HAP-1 (cell line): Measurements from ENCODE around the gene EIF4E3.
A peak's percentile ranks its signal among the peaks of the same experiment; 100 is the strongest.

ENCODE experiments used
- DNase-seq, 2 experiments: peaks; one replicate each; pipeline ENCODE4 v3.0.0-alpha.2; 2016 to 2020; ENCODE audit warnings: low spot score in 2 of 2
- H3K27me3 ChIP-seq: fragments of 250-450 bp; sonication (Bioruptor Pico); 2 replicates; pipeline ENCODE4 v1.5.1; 2020; ENCODE audit warnings: low read depth, mild to moderate bottlenecking, moderate library complexity
- H3K36me3 ChIP-seq: fragments of 250-450 bp; sonication (Bioruptor Pico); replicated peaks from 2 replicates; pipeline ENCODE4 v1.5.1; 2020; ENCODE audit warnings: mild to moderate bottlenecking
- H3K4me1 ChIP-seq: fragments of 250-450 bp; sonication (Bioruptor Pico); 2 replicates; pipeline ENCODE4 v1.5.1; 2020; ENCODE audit warnings: mild to moderate bottlenecking
- H3K4me3 ChIP-seq: fragments of 250-450 bp; sonication (Bioruptor Pico); 2 replicates; pipeline ENCODE4 v1.5.1; 2020; ENCODE audit warnings: mild to moderate bottlenecking, moderate library complexity
- H3K9me3 ChIP-seq: fragments of 250-450 bp; sonication (Bioruptor Pico); 2 replicates; pipeline ENCODE4 v1.5.1; 2020; ENCODE audit warnings: mild to moderate bottlenecking, moderate library complexity
- in situ Hi-C: fragments of 300-500 bp; cut with MboI; formaldehyde crosslinking; loops from 3 replicates; pipeline ENCODE4 v1.14.3; 2020; ENCODE audit warnings: low sequenced_read_pairs, inconsistent platforms, mixed read lengths

The EIF4E3 gene

GRCh38 chr3:71734881-71735280 is 9.7 kb upstream of the EIF4E3 start:
- no peak for DNase-seq
- Histone ChIP-seq H3K27me3 (peaks cover 9% of the 10 kb centered on the region), H3K9me3 (no peaks in the 10 kb centered on the region), H3K4me3 (no peak overlapping the region), H3K36me3 (no peaks in the 10 kb centered on the region), H3K4me1 (peaks cover 5% of the 10 kb centered on the region)
- in situ Hi-C loops = loop anchor here (10.0 kb wide), 1 partner anchor 120 kb away; no protein-coding TSS in a partner anchor

GRCh38 chr3:71733319-71733718 is 8.1 kb upstream of the EIF4E3 start:
- peaks cover 9% of the 10 kb centered on the region for H3K27me3 ChIP-seq
- H3K4me3 ChIP-seq = no peak overlapping the region
- in situ Hi-C loops = loop anchor here (10.0 kb wide), 1 partner anchor 121 kb away; no protein-coding TSS in a partner anchor
- no peaks in the 10 kb centered on the region for H3K9me3 ChIP-seq
- no peak for DNase-seq
- no peaks in the 10 kb centered on the region for H3K36me3 ChIP-seq
- peaks cover 11% of the 10 kb centered on the region for H3K4me1 ChIP-seq

GRCh38 chr3:71732637-71733036 is 7.4 kb upstream of the EIF4E3 start:
- H3K9me3 ChIP-seq = no peaks in the 10 kb centered on the region

GRCh38 chr3:71728632-71729342 is 3.6 kb upstream of the EIF4E3 start:
- no peak overlapping the region for H3K4me3 ChIP-seq
- H3K36me3 ChIP-seq = no peaks in the 10 kb centered on the region
- H3K4me1 ChIP-seq = peaks cover 21% of the 10 kb centered on the region
- no peaks in the 10 kb centered on the region for H3K27me3 ChIP-seq
- H3K9me3 ChIP-seq = no peaks in the 10 kb centered on the region
- in situ Hi-C loops = no loop called here
- DNase-seq = peak; percentile 42 to 69

More at GRCh38 chr3:71732637-71733036, 7.4 kb upstream of the EIF4E3 start:
- in situ Hi-C loops = loop anchor here (10.0 kb wide), 1 partner anchor 122 kb away; no protein-coding TSS in a partner anchor
- peaks cover 9% of the 10 kb centered on the region for H3K27me3 ChIP-seq
- H3K36me3 ChIP-seq = no peaks in the 10 kb centered on the region
- DNase-seq = no peak
- H3K4me1 ChIP-seq = peaks cover 11% of the 10 kb centered on the region
- H3K4me3 ChIP-seq = no peak overlapping the region

- in situ Hi-C loops = no loop called here
- H3K9me3 ChIP-seq = no peaks in the 10 kb centered on the region
- H3K36me3 ChIP-seq = no peaks in the 10 kb centered on the region
- no peak overlapping the region; the same call in 1 of the 2 replicates for H3K4me3 ChIP-seq
- DNase-seq = no peak
- H3K4me1 ChIP-seq = peaks cover 22% of the 10 kb centered on the region
- no peaks in the 10 kb centered on the region for H3K27me3 ChIP-seq
Observed at GRCh38 chr3:71726146-71726545, 944 bp upstream of the EIF4E3 start.

GRCh38 chr3:71724584-71725270 is 475 bp downstream of the EIF4E3 start:
- no peaks in the 10 kb centered on the region for H3K36me3 ChIP-seq
- peaks cover 17% of the 10 kb centered on the region for H3K4me1 ChIP-seq
- peak in 1 of 2 experiments; percentile 63 for DNase-seq
- H3K4me3 ChIP-seq = peak overlapping the region; percentile 62
- no peaks in the 10 kb centered on the region for H3K27me3 ChIP-seq
- in situ Hi-C loops = loop anchor here (25.0 kb wide), 2 partner anchors 1113 to 1363 kb away; partner anchors contain the start of gene SHQ1
- no peaks in the 10 kb centered on the region for H3K9me3 ChIP-seq

GRCh38 chr3:71724171-71724453 is 1.1 kb downstream of the EIF4E3 start:
- Histone ChIP-seq H3K9me3 (no peaks in the 10 kb centered on the region), H3K27me3 (no peaks in the 10 kb centered on the region), H3K4me1 (peaks cover 11% of the 10 kb centered on the region), H3K4me3 (peak overlapping the region; percentile 62), H3K36me3 (no peaks in the 10 kb centered on the region)
- in situ Hi-C loops = loop anchor here (25.0 kb wide), 2 partner anchors 1113 to 1363 kb away; partner anchors contain the start of gene SHQ1
- DNase-seq = no peak

GRCh38 chr3:71723452-71724170 is 1.6 kb downstream of the EIF4E3 start:
- DNase-seq = no peak
- in situ Hi-C loops = loop anchor here (25.0 kb wide), 2 partner anchors 1114 to 1364 kb away; partner anchors contain the start of gene SHQ1
- Histone ChIP-seq H3K27me3 (no peaks in the 10 kb centered on the region), H3K4me3 (peak overlapping the region; percentile 62; the same call in 1 of the 2 replicates), H3K9me3 (no peaks in the 10 kb centered on the region), H3K36me3 (no peaks in the 10 kb centered on the region), H3K4me1 (peaks cover 11% of the 10 kb centered on the region)

- H3K4me1 ChIP-seq = peaks cover 11% of the 10 kb centered on the region
- in situ Hi-C loops = loop anchor here (25.0 kb wide), 2 partner anchors 1115 to 1365 kb away; partner anchors contain the start of gene SHQ1
Observed at GRCh38 chr3:71722693-71723092, 2.5 kb downstream of the EIF4E3 start.

GRCh38 chr3:71721651-71722157 is 3.5 kb downstream of the EIF4E3 start:
- DNase-seq = no peak
- in situ Hi-C loops = loop anchor here (25.0 kb wide), 2 partner anchors 1116 to 1366 kb away; partner anchors contain the start of gene SHQ1
- no peaks in the 10 kb centered on the region for H3K27me3 ChIP-seq
- H3K4me1 ChIP-seq = peaks cover 11% of the 10 kb centered on the region
- no peaks in the 10 kb centered on the region for H3K9me3 ChIP-seq
- no peak overlapping the region for H3K4me3 ChIP-seq
- H3K36me3 ChIP-seq = no peaks in the 10 kb centered on the region

More at GRCh38 chr3:71722693-71723092, 2.5 kb downstream of the EIF4E3 start:
- H3K4me3 ChIP-seq = no peak overlapping the region
- H3K27me3 ChIP-seq = no peaks in the 10 kb centered on the region
- DNase-seq = no peak
- H3K9me3 ChIP-seq = no peaks in the 10 kb centered on the region
- H3K36me3 ChIP-seq = no peaks in the 10 kb centered on the region

GRCh38 chr3:71721002-71721401 is 4.2 kb downstream of the EIF4E3 start:
- Histone ChIP-seq H3K9me3 (no peaks in the 10 kb centered on the region), H3K27me3 (no peaks in the 10 kb centered on the region), H3K4me3 (no peak overlapping the region), H3K36me3 (no peaks in the 10 kb centered on the region), H3K4me1 (peaks cover 11% of the 10 kb centered on the region)
- in situ Hi-C loops = loop anchor here (25.0 kb wide), 2 partner anchors 1116 to 1366 kb away; partner anchors contain the start of gene SHQ1
- DNase-seq = no peak

GRCh38 chr3:71718072-71718471 is 7.1 kb downstream of the EIF4E3 start:
- H3K9me3 ChIP-seq = no peaks in the 10 kb centered on the region
- no peak overlapping the region for H3K4me3 ChIP-seq
- H3K36me3 ChIP-seq = no peaks in the 10 kb centered on the region
- in situ Hi-C loops = loop anchor here (25.0 kb wide), 2 partner anchors 1119 to 1369 kb away; partner anchors contain the start of gene SHQ1
- no peak for DNase-seq
- no peaks in the 10 kb centered on the region for H3K27me3 ChIP-seq
- H3K4me1 ChIP-seq = no peaks in the 10 kb centered on the region

GRCh38 chr3:71714595-71714994 is 10.6 kb downstream of the EIF4E3 start:
- no peak for DNase-seq
- no peaks in the 10 kb centered on the region for H3K36me3 ChIP-seq
- no peak overlapping the region for H3K4me3 ChIP-seq
- in situ Hi-C loops = loop anchor here (25.0 kb wide), 2 partner anchors 1123 to 1373 kb away; partner anchors contain the start of gene SHQ1
- no peaks in the 10 kb centered on the region for H3K9me3 ChIP-seq
- H3K27me3 ChIP-seq = no peaks in the 10 kb centered on the region
- no peaks in the 10 kb centered on the region for H3K4me1 ChIP-seq
